SK-N-SH (cell line): ENCODE results near the gene OTC.

Experiments used
- CTCF ChIP-seq: fragments of 200-600 bp; sonication (generic); IDR thresholded peaks from 2 replicates; pipeline ENCODE4 v1.6.1; 2017; ENCODE audit warnings: antibody characterized with exemption, mild to moderate bottlenecking, moderate library complexity
- EP300 ChIP-seq, 2 experiments: IDR thresholded peaks; 2 replicates each; pipeline versions ENCODE4 v1.4.0 to v1.6.1; 2012; ENCODE audit warnings: borderline replicate concordance in 1 of 2, low read depth in 1 of 2, low read length in 1 of 2
- FOXM1 ChIP-seq: IDR thresholded peaks from 2 replicates; pipeline ENCODE4 v1.4.0; 2012; ENCODE audit warnings: low read depth, mild to moderate bottlenecking
- RAD21 ChIP-seq: IDR thresholded peaks from 2 replicates; pipeline ENCODE4 v1.6.1; 2012; ENCODE audit warnings: mild to moderate bottlenecking, low read length
- USF1 ChIP-seq: IDR thresholded peaks from 2 replicates; pipeline ENCODE4 v1.4.0; 2012; ENCODE audit warnings: low read depth, borderline replicate concordance

GRCh38 chrX:38318606-38319005 is 33.8 kb upstream of the OTC start:
- TF ChIP-seq CTCF (no peak), RAD21 (no peak), EP300 (IDR thresholded peaks at IDR 0.05; ENCODE audit: borderline replicate concordance in 1 of 2, low read depth in 1 of 2, low read length in 1 of 2) (no peak), FOXM1 (no peak), USF1 (no peak)
